Lower leg skin (tissue), 3 donors: ENCODE measurements around the gene MAMDC2.

ENCODE experiments used
- POLR2A ChIP-seq, 2 donors: fragments of 450-650 bp; IDR thresholded peaks; one replicate each; pipeline ENCODE4 v1.6.1; 2016 to 2017; ENCODE audit warnings: antibody characterized with exemption in 2 of 2, mild to moderate bottlenecking in 1 of 2, moderate library complexity in 1 of 2
- TF ChIP-seq, protein P1 (sequence below), 3 donors: fragments of 450-650 bp; IDR thresholded peaks; one replicate each; pipeline ENCODE4 v1.5.1; 2016; ENCODE audit warnings: antibody characterized with exemption in 3 of 3, mild to moderate bottlenecking in 3 of 3, moderate library complexity in 2 of 3

DNA sequence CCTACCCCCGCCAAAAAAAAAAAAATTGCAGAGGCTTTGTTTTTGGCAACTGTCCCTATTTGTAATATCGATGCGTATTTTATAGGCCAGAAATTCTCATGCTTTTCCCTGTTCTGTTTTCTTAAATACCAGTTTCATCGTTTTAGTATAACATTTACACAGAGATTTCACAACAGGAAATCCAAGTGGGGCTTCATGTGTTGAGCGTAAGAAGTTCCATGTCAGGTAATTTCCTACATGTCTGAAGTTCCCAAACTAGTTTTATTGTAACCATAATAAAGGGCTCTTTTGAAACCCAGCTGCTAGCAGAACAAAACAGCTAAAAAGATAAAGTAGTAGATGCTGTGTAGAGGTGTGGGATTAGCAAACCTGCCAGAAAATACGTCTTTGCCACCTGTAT lies 219.3 kb downstream of the MAMDC2 start:
- TF ChIP-seq, protein P1, sequence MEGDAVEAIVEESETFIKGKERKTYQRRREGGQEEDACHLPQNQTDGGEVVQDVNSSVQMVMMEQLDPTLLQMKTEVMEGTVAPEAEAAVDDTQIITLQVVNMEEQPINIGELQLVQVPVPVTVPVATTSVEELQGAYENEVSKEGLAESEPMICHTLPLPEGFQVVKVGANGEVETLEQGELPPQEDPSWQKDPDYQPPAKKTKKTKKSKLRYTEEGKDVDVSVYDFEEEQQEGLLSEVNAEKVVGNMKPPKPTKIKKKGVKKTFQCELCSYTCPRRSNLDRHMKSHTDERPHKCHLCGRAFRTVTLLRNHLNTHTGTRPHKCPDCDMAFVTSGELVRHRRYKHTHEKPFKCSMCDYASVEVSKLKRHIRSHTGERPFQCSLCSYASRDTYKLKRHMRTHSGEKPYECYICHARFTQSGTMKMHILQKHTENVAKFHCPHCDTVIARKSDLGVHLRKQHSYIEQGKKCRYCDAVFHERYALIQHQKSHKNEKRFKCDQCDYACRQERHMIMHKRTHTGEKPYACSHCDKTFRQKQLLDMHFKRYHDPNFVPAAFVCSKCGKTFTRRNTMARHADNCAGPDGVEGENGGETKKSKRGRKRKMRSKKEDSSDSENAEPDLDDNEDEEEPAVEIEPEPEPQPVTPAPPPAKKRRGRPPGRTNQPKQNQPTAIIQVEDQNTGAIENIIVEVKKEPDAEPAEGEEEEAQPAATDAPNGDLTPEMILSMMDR (IDR thresholded peaks at IDR 0.05), result no peak
- TF ChIP-seq POLR2A (IDR thresholded peaks at IDR 0.05), result no peak
